PC-9 (cell line): Measurements from ENCODE around the gene ATL2. TPM values are rescaled to one million over a fixed set of nuclear protein-coding genes. Genes with fewer than 3 reads are reported as not detected.

Experiments
- BruUV-seq: library from RNA; stranded (reverse); fragments of 400-500 nt; replicated peaks from 2 replicates; lab custom pipeline; 2021; lab: Mats Ljungman, UMichigan
- CTCF ChIA-PET: fragments of 300-600 bp; sonication (Branson Sonifier 250); formaldehyde crosslinking; loops from one replicate; lab custom pipeline; 2022; ENCODE audit warnings: antibody characterized with exemption; lab: Charles Lee
- POLR2A ChIA-PET: fragments of 300-600 bp; sonication (Branson Sonifier 250); formaldehyde crosslinking; loops from one replicate; lab custom pipeline; 2022; ENCODE audit warnings: antibody characterized with exemption; ENCODE audit not compliant: unreplicated experiment; lab: Charles Lee
- DNase-seq, 2 experiments: peaks; one replicate each; pipeline versions ENCODE4 v3.0.0 to v3.0.0-alpha.2; 2015 to 2022; ENCODE audit warnings: mixed read lengths in 1 of 2
- H2AFZ ChIP-seq: fragments of 200-600 bp; sonication (generic); 2 replicates; pipeline ENCODE4 v1.8.1; 2017; ENCODE audit warnings: antibody characterized with exemption
- H3F3A ChIP-seq: fragments of 200-600 bp; sonication (generic); 2 replicates; pipeline ENCODE4 v1.8.1; 2017; ENCODE audit warnings: antibody characterized with exemption, mild to moderate bottlenecking, low read depth; ENCODE audit not compliant: insufficient read depth
- H3K27ac ChIP-seq: fragments of 200-600 bp; sonication (generic); 2 replicates; pipeline ENCODE4 v1.6.1; 2016; ENCODE audit warnings: mixed run types
- H3K27me3 ChIP-seq: fragments of 200-600 bp; sonication (generic); 2 replicates; pipeline ENCODE4 v1.6.1; 2016; ENCODE audit warnings: low read depth, mixed run types; ENCODE audit not compliant: insufficient read depth
- H3K36me3 ChIP-seq: fragments of 200-600 bp; sonication (generic); 2 replicates; pipeline ENCODE4 v1.6.1; 2016; ENCODE audit warnings: low read depth, mixed run types
- H3K4me1 ChIP-seq: fragments of 200-600 bp; sonication (generic); replicated peaks from 2 replicates; pipeline ENCODE4 v1.6.1; 2016; ENCODE audit warnings: mixed run types; ENCODE audit not compliant: insufficient read depth
- H3K4me2 ChIP-seq: fragments of 200-600 bp; sonication (generic); 2 replicates; pipeline ENCODE4 v1.6.1; 2017; ENCODE audit warnings: mixed run types
- H3K4me3 ChIP-seq: fragments of 200-600 bp; sonication (generic); 2 replicates; pipeline ENCODE4 v1.6.1; 2016; ENCODE audit warnings: mixed run types
- H3K79me2 ChIP-seq: fragments of 200-600 bp; sonication (generic); 2 replicates; pipeline ENCODE4 v1.6.1; 2017; ENCODE audit warnings: low read depth, mixed run types
- H3K9me2 ChIP-seq: fragments of 200-600 bp; sonication (generic); 2 replicates; pipeline ENCODE4 v1.8.1; 2017; ENCODE audit warnings: mild to moderate bottlenecking; ENCODE audit not compliant: insufficient read depth
- H3K9me3 ChIP-seq: fragments of 200-600 bp; sonication (generic); 2 replicates; pipeline ENCODE4 v1.8.1; 2016; ENCODE audit warnings: low read depth; ENCODE audit not compliant: insufficient read depth
- H4K20me1 ChIP-seq: fragments of 200-600 bp; sonication (generic); 2 replicates; pipeline ENCODE4 v1.8.1; 2017; ENCODE audit not compliant: insufficient read depth
- CTCF ChIP-seq: fragments of 200-600 bp; sonication (generic); conservative IDR thresholded peaks from 2 replicates; pipeline ENCODE4 v1.6.1; 2017; ENCODE audit warnings: mixed run types, antibody characterized with exemption, mild to moderate bottlenecking, moderate library complexity
- EZH2 ChIP-seq: fragments of 200-600 bp; sonication (generic); IDR thresholded peaks from 2 replicates; pipeline ENCODE4 v1.8.0; 2017; ENCODE audit warnings: antibody characterized with exemption, low read depth
- intact Hi-C: fragments of 100-400 bp; cut with micrococcal nuclease; formaldehyde crosslinking; loops from one replicate; pipeline ENCODE4 v1.10.0; 2022; ENCODE audit not compliant: unreplicated experiment
- total RNA-seq: library from RNA; stranded (reverse); gene quantifications from 2 replicates; pipeline ENCODE4 v1.2.3, GENCODE V29; 2021

The ATL2 gene
- total RNA-seq, 1 experiment from 2014 or later: 66.4 TPM

GRCh38 chr2:38343212-38343611 lies 33.9 kb downstream of the ATL2 start:
- peaks cover 67% of the 10 kb centered on the region for H3K79me2 ChIP-seq
- no peaks in the 10 kb centered on the region for H3K27me3 ChIP-seq
- no peak overlapping the region for H3K4me3 ChIP-seq
- TF ChIP-seq CTCF (no peak), EZH2 (no peak)
- CTCF ChIA-PET: no interaction called here
- DNase-seq: no peak
- H3K27ac ChIP-seq: no peak overlapping the region
- no peaks in the 10 kb centered on the region for H3K4me1 ChIP-seq
- H4K20me1 ChIP-seq: peaks cover 26% of the 10 kb centered on the region
- H3K36me3 ChIP-seq: peaks cover 43% of the 10 kb centered on the region
- no peak overlapping the region for H3K4me2 ChIP-seq
- no TSS peak for BruUV-seq
- intact Hi-C loops: no loop called here
- H3F3A ChIP-seq: peaks cover 23% of the 10 kb centered on the region
- H3K9me2 ChIP-seq: no peaks in the 10 kb centered on the region
- H2AFZ ChIP-seq: no peak overlapping the region
- H3K9me3 ChIP-seq: no peaks in the 10 kb centered on the region
- POLR2A ChIA-PET: no interaction called here

- Histone ChIP-seq H3K9me3 (no peaks in the 10 kb centered on the region), H3K36me3 (peaks cover 29% of the 10 kb centered on the region), H3F3A (peaks cover 12% of the 10 kb centered on the region), H2AFZ (no peak overlapping the region), H3K27me3 (no peaks in the 10 kb centered on the region), H3K79me2 (peaks cover 22% of the 10 kb centered on the region), H3K4me2 (no peak overlapping the region), H3K27ac (no peak overlapping the region), H4K20me1 (no peaks in the 10 kb centered on the region), H3K4me3 (no peak overlapping the region), H3K4me1 (no peaks in the 10 kb centered on the region), H3K9me2 (no peaks in the 10 kb centered on the region)
- no peak for DNase-seq
- CTCF ChIA-PET: no interaction called here
- POLR2A ChIA-PET: no interaction called here
- no peak for TF ChIP-seq CTCF
- no peak for TF ChIP-seq EZH2
- intact Hi-C loops: no loop called here
- BruUV-seq: no TSS peak
These were observed 40.5 kb downstream of the ATL2 start for GRCh38 chr2:38336621-38337020.

GRCh38 chr2:38330754-38331153 lies 46.3 kb downstream of the ATL2 start:
- POLR2A ChIA-PET: interaction anchor here (0.5 kb wide), 1 partner anchor 859 kb away, joined by 7 read pairs; no protein-coding TSS in a partner anchor
- Histone ChIP-seq H3K9me2 (no peaks in the 10 kb centered on the region), H3K79me2 (peaks cover 34% of the 10 kb centered on the region), H3F3A (peaks cover 25% of the 10 kb centered on the region; the same call in 1 of the 2 replicates), H3K36me3 (peaks cover 13% of the 10 kb centered on the region; the same call in 1 of the 2 replicates), H3K27ac (no peak overlapping the region), H3K4me2 (no peak overlapping the region), H4K20me1 (peaks cover 4% of the 10 kb centered on the region; the same call in 1 of the 2 replicates), H3K27me3 (no peaks in the 10 kb centered on the region), H3K9me3 (no peaks in the 10 kb centered on the region; the same call in 1 of the 2 replicates), H3K4me1 (0 out of 2 replicates have a peak, but pooled peaks cover 11% of the 10 kb centered on the region), H3K4me3 (no peak overlapping the region), H2AFZ (no peak overlapping the region)
- CTCF ChIA-PET: no interaction called here
- TF ChIP-seq EZH2 (no peak), CTCF (no peak)
- BruUV-seq: no TSS peak
- DNase-seq: no peak
- intact Hi-C loops: no loop called here
